Osteoblast (primary cell): ENCODE data around the gene SPRY1. TPM values are rescaled to one million over a fixed set of nuclear protein-coding genes. Genes with fewer than 3 reads are reported as not detected.

Experiments used
- DNase-seq: peaks from one replicate; pipeline ENCODE4 v3.0.0; 2011; ENCODE audit warnings: low spot score, mixed read lengths; ENCODE audit not compliant: insufficient read length; ENCODE audit errors: missing footprints
- H2AFZ ChIP-seq: 2 replicates; pipeline ENCODE4 v1.6.0; 2011; ENCODE audit warnings: mild to moderate bottlenecking, low read length
- H3K27ac ChIP-seq: 2 replicates; pipeline ENCODE4 v1.5.1; 2011; ENCODE audit warnings: mild to moderate bottlenecking, low read depth, low read length, moderate library complexity
- H3K27me3 ChIP-seq: 2 replicates; pipeline ENCODE4 v1.6.0; 2012; ENCODE audit warnings: mild to moderate bottlenecking, control low read depth, inconsistent platforms, low read length, moderate library complexity; ENCODE audit not compliant: insufficient read depth
- H3K36me3 ChIP-seq: 2 replicates; pipeline ENCODE4 v1.5.1; 2011; ENCODE audit warnings: mild to moderate bottlenecking, low read length, control low read depth, moderate library complexity; ENCODE audit not compliant: insufficient read depth
- H3K4me1 ChIP-seq: 2 replicates; pipeline ENCODE4 v1.5.1; 2011; ENCODE audit warnings: mild to moderate bottlenecking, low read length, control low read depth, moderate library complexity; ENCODE audit not compliant: insufficient read depth
- H3K4me2 ChIP-seq: 2 replicates; pipeline ENCODE4 v1.6.0; 2011; ENCODE audit warnings: mild to moderate bottlenecking, low read length; ENCODE audit not compliant: insufficient read depth
- H3K4me3 ChIP-seq: fragments of 200-600 bp; sonication (generic); 3 replicates; pipeline ENCODE4 v1.5.1; 2012; ENCODE audit warnings: mild to moderate bottlenecking, low read length, inconsistent platforms; ENCODE audit not compliant: insufficient read depth
- H3K79me2 ChIP-seq: 2 replicates; pipeline ENCODE4 v1.6.0; 2012; ENCODE audit warnings: mild to moderate bottlenecking, low read length, control low read depth, inconsistent platforms; ENCODE audit not compliant: insufficient read depth
- H3K9me3 ChIP-seq: 2 replicates; pipeline ENCODE4 v1.5.1; 2011; ENCODE audit warnings: low read depth, low read length, control low read depth
- H4K20me1 ChIP-seq: 2 replicates; pipeline ENCODE4 v1.6.0; 2012; ENCODE audit warnings: mild to moderate bottlenecking, low read length, control low read depth; ENCODE audit not compliant: insufficient read depth
- CTCF ChIP-seq: IDR thresholded peaks from 2 replicates; pipeline ENCODE4 v1.5.1; 2011; ENCODE audit warnings: mild to moderate bottlenecking, low read depth, low read length, moderate library complexity; ENCODE audit errors: extremely low read depth
- total RNA-seq: library from RNA; depleted of rRNA; stranded (reverse); fragments of >200 nt; gene quantifications from 2 replicates; pipeline ENCODE4 v1.2.3, GENCODE V29; 2012

SPRY1 gene
- total RNA-seq, 1 donor: 5.1 TPM

GRCh38 chr4:123404533-123404932, 7.9 kb downstream of the SPRY1 start:
- no peak for DNase-seq
- Histone ChIP-seq H3K79me2 (no peaks in the 10 kb centered on the region), H3K27ac (no peak overlapping the region), H4K20me1 (no peaks in the 10 kb centered on the region), H3K36me3 (no peaks in the 10 kb centered on the region), H2AFZ (no peak overlapping the region), H3K27me3 (no peaks in the 10 kb centered on the region), H3K9me3 (no peaks in the 10 kb centered on the region), H3K4me1 (peaks cover 3% of the 10 kb centered on the region), H3K4me2 (no peak overlapping the region), H3K4me3 (no peak overlapping the region)
- no peak for TF ChIP-seq CTCF

DNA sequence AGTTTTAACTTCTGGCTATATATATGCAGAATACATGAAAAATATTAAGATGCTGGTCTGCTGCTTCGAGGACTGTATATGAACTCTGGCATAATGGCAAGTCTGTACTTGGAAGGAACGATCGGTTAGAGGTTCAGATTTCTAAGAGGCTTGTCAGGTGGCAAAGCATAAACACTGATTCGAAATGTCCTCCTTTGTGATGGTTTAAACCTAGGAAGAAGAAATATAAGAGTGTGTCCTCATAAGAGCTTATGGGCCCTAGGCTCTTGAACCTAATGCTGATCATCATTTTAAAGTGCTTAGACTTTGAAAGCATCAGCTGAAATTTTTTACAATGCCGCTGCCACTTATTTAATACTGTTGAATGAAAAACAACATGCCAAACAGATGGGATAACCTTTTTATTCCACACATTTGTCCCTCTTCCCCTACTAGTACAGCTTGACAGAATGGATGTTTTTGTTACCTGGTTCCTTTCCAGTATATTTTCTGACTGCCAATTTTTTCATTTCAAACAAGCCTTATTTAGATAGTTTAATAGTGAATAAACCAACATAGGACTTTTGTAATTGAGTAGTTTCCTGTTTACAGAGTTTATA, 8.8 kb downstream of the SPRY1 start:
- no peak overlapping the region for H2AFZ ChIP-seq
- H3K27me3 ChIP-seq: no peaks in the 10 kb centered on the region
- H3K4me1 ChIP-seq: no peaks in the 10 kb centered on the region
- no peaks in the 10 kb centered on the region for H3K36me3 ChIP-seq
- no peak overlapping the region for H3K27ac ChIP-seq
- no peaks in the 10 kb centered on the region for H3K79me2 ChIP-seq
- TF ChIP-seq CTCF: no peak
- H3K4me2 ChIP-seq: no peak overlapping the region
- H3K4me3 ChIP-seq: no peak overlapping the region
- no peaks in the 10 kb centered on the region for H4K20me1 ChIP-seq
- H3K9me3 ChIP-seq: no peaks in the 10 kb centered on the region
- DNase-seq: no peak

DNA sequence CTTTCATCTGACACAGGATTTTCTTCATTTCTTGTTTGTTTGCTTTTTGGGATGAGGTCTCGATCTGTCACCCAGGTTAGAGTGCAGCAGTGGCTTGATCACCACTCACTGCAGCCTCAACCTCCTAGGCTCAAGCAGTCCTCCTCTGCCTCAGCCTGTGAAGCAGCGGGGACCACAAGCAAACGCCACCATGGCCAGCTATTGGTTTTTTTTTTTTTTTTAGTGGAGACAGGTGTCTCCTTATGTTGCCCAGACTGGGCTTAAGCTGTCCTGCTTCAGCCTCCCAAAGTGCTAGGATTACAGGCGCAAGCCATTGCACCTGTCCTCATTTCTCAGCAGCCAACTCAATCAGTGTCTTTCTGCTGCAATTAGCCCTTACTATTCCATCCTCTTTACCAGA, 10.3 kb downstream of the SPRY1 start:
- Histone ChIP-seq H3K27me3 (no peaks in the 10 kb centered on the region), H3K4me3 (no peak overlapping the region), H3K36me3 (no peaks in the 10 kb centered on the region), H3K79me2 (no peaks in the 10 kb centered on the region), H3K27ac (no peak overlapping the region), H4K20me1 (no peaks in the 10 kb centered on the region), H2AFZ (no peak overlapping the region), H3K4me1 (no peaks in the 10 kb centered on the region), H3K4me2 (no peak overlapping the region), H3K9me3 (no peaks in the 10 kb centered on the region)
- DNase-seq: no peak
- no peak for TF ChIP-seq CTCF

GRCh38 chr4:123408471-123409084, 12.0 kb downstream of the SPRY1 start:
- peak; percentile 50 for DNase-seq
- no peak overlapping the region for H3K4me2 ChIP-seq
- no peaks in the 10 kb centered on the region for H3K9me3 ChIP-seq

More at GRCh38 chr4:123408471-123409084, 12.0 kb downstream of the SPRY1 start:
- no peaks in the 10 kb centered on the region for H3K4me1 ChIP-seq
- H3K27ac ChIP-seq: no peak overlapping the region
- H2AFZ ChIP-seq: no peak overlapping the region
- H3K79me2 ChIP-seq: no peaks in the 10 kb centered on the region
- no peak overlapping the region for H3K4me3 ChIP-seq
- no peaks in the 10 kb centered on the region for H4K20me1 ChIP-seq
- H3K27me3 ChIP-seq: no peaks in the 10 kb centered on the region
- TF ChIP-seq CTCF: no peak
- H3K36me3 ChIP-seq: no peaks in the 10 kb centered on the region
